GM18507 (cell line): Measurements from ENCODE around the gene GALNT12.

ENCODE experiments used
- DNase-seq: peaks from one replicate; pipeline ENCODE4 v3.0.0; 2011; ENCODE audit warnings: low read depth; ENCODE audit not compliant: insufficient read length; ENCODE audit errors: extremely low spot score
- FAIRE-seq: peaks from 2 replicates; lab custom pipeline; 2011; peaks lifted over from hg19 to GRCh38; lab: Jason Lieb, UNC

The GALNT12 gene

GRCh38 chr9:98890256-98890655 lies 82.8 kb downstream of the GALNT12 start:
- FAIRE-seq, result no peak
- DNase-seq, result no peak

- DNase-seq (no peak), FAIRE-seq (no peak)
These were observed 84.8 kb downstream of the GALNT12 start for GRCh38 chr9:98892288-98892687.

GRCh38 chr9:98892690-98893089 lies 85.2 kb downstream of the GALNT12 start:
- no peak for DNase-seq

GRCh38 chr9:98894171-98894570 lies 86.7 kb downstream of the GALNT12 start:
- DNase-seq, result no peak

More at GRCh38 chr9:98892690-98893089, 85.2 kb downstream of the GALNT12 start:
- no peak for FAIRE-seq

GRCh38 chr9:98894761-98895160 lies 87.3 kb downstream of the GALNT12 start:
- DNase-seq (no peak), FAIRE-seq (no peak)

More at GRCh38 chr9:98894171-98894570, 86.7 kb downstream of the GALNT12 start:
- FAIRE-seq, result no peak

GRCh38 chr9:98896632-98897031 lies 89.2 kb downstream of the GALNT12 start:
- DNase-seq (no peak), FAIRE-seq (no peak)

- no peak for FAIRE-seq
- no peak for DNase-seq
These were observed 90.3 kb downstream of the GALNT12 start for GRCh38 chr9:98897745-98898144.

GRCh38 chr9:98899408-98900056 lies 92.1 kb downstream of the GALNT12 start:
- FAIRE-seq, result no peak
- no peak for DNase-seq
